Stimulated activated CD8-positive, alpha-beta memory T cell treated with anti-CD3 and anti-CD28 coated beads, Interleukin-12 subunit alpha, Interleukin-12 subunit beta, amount 100 ng/mL, for 24 hours (primary cell): ENCODE data around the gene ADGRV1.
A peak's percentile ranks its signal among the peaks of the same experiment; 100 is the strongest.
"Not testable (repeated sequence)": the region's sequence is repeated elsewhere in the genome, so short reads cannot be mapped to it uniquely, and the experiment has no call there.

Source experiments
- DNase-seq: peaks from one replicate; pipeline ENCODE4 v3.0.0-alpha.2; 2020; ENCODE audit errors: extremely low read depth

ADGRV1 gene

DNA sequence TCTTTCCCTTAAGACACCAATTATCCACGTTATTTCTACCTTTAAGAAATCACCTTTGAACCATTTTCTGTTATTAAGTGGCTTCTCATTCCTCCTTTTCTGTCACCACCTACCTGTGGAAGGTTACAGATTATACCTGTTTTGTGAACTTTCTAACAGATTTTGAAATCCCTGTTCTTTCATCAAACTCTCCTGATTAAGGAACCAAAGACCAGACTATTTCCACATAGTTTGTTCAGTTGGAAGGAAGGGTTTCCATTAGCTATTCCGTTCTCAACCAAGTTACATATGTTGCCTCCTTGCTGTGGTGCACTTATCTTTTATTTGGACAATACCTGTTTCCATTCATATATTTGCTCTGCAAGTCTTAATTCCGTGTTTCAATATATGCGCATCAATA, 343.6 kb downstream of the ADGRV1 start:
- no peak for DNase-seq

DNA sequence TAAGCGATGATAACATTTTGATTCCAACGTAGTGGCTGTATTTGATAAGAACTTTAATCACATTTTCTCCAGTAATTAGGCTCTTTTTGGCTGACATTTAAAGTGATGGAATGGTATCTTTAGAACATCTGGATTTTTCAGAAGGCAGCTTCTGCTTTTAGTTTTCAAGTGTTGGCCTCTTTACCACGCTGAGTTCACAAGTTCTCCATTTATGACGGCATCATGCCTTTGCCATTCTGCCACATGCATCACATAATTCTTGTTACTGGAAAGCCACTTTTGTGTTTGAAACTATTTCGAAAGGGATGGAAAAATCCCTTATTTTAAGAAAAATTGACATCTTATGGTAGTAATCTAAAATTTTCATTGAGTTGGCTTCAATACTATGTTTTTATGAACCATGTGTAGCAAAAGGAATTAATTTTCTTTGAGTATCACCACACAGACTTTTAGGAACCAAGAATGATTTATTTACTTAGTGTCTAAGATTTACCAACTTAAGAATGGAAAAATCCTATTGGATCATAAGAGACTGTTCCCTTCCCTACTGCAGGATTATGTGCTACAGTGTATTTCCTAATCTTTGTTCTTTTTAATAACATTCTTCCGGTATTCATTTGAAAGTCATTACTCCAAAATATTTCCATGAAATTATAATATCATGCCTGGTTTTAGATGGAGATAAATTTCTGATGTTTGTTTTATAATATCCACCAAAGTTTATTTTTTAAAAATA, 344.2 kb downstream of the ADGRV1 start:
- DNase-seq, result no peak

DNA sequence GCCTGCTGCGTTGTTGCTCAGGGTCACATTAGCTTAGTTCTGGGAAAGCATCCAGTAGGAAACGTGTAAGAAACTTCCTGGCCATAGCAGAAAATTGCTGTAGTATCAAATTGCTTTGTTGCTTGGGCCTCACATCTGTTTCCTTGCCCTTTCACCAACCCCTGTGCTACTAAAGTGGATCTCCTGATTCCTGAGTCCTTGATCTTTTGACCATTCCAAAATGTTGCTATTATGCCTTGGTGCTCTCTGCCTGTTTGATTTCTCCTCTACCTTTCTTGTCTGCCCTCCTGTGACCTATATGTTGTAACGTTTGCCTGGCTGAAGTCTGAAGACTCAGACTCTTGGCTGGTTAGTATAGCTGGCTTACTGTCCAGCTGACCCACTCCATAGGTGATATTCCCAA, 350.5 kb downstream of the ADGRV1 start:
- DNase-seq, result no peak

DNA sequence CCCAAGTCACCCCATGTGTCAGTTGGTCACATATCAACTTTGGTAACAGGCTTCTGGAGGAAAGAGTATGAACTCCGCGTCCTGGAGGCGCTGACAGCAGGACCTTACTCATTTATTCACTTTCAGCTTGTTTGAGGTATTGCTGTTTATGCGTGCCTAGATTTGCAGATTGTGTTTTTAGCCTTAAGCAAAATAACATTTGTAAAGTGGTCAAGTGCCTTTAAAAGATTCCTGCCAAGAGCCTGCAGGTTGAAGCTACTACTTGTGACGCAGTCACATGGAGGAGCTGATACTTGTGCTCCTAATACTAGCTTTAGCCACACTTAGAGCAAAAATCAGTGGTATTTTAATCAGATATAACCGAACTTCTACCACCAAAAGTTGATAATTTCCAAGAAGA, 351.3 kb downstream of the ADGRV1 start:
- DNase-seq, result no peak

DNA sequence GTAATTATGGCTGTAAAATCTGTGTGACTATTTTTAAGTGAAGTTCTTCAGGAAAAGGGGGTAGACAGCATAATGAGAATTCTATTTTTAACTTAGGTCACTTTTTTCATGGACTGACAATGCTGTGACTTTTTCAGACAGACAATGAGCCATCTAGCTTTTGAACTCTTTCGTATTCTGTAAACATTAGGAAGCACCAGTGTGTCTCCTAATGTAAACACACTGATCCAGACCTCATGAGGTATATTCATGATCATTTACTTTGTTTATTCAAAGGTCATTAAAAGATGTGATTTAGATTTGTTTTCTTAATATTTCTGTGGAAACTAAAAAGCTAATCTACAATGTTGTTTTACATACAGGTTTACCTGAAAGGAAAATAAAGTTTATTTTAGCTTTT, 352.6 kb downstream of the ADGRV1 start:
- no peak for DNase-seq

DNA sequence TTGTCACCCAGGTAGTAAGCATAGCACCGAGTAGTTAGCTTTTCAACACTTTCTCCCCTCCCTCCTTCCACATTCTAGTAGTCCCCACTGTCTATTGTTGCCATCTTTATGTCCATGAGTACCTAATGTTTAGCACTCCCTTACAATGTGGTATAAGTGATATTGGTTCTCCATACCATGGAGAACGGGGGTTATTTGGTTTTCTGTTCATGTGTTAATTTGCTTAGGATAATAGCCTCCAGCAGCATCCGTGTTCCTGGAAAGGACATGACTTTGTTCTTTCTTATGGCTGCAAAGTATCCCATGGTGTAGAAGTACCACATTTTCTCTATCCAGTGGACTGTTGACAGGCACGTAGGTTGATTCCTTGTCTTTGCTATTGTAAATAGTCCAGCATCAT, 353.9 kb downstream of the ADGRV1 start:
- DNase-seq, result no peak

DNA sequence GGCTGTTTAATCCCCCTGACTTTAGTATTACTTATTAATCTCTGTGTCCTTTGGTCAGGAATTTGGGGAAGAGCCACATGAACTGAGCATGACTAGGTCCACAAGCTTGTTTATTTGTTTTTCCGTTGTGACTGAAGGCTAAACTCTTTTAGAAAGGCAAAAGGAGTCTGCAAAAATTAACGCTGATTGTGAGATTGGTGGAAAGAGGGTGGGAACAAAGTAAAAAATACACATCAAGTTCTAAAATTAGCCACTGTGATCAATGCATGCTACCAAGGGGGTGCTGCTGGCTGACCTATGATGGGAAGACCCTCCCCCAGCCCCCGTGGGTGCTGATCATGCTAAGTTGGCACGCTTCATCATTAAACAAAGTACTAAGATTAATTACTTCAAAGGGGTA, 356.8 kb downstream of the ADGRV1 start:
- no peak for DNase-seq

DNA sequence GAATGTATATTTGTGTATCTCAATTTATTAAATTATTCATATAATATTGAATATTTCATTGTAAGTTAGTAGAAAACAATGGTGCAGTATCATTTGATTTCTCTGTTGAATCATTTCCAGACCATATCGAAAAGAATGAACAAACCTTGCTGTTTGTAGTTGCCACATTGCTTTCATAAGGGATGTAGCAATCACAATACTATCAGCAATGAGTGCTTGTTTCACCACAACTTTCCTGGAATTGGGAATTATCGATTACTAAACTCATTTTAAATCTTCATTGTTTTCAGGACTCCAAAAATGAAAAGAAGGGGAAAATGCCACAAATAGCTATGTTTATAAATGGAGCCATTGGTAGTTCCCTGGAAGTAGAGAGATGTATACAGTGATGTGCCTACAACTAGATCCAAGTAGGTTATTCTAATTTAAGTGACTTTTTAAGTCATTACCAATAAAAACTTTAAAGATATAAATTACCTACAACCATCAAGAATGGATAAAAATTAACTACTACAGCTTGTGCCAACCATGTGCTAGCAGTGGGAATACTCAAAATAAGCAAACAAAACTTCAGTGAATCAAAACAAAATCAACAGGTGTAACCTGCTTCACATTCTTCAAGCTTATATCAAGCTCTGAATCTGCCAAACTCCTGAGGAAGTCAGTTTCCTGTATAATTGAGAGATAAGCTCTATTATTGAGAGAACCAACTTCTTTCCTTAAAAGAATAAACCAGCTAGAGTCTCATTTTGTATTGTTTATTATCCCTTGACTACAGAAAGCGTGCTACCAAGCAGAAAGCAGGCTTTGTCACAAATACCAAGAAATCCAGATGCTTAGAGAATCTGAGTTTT, 358.6 kb downstream of the ADGRV1 start:
- DNase-seq, result no peak

DNA sequence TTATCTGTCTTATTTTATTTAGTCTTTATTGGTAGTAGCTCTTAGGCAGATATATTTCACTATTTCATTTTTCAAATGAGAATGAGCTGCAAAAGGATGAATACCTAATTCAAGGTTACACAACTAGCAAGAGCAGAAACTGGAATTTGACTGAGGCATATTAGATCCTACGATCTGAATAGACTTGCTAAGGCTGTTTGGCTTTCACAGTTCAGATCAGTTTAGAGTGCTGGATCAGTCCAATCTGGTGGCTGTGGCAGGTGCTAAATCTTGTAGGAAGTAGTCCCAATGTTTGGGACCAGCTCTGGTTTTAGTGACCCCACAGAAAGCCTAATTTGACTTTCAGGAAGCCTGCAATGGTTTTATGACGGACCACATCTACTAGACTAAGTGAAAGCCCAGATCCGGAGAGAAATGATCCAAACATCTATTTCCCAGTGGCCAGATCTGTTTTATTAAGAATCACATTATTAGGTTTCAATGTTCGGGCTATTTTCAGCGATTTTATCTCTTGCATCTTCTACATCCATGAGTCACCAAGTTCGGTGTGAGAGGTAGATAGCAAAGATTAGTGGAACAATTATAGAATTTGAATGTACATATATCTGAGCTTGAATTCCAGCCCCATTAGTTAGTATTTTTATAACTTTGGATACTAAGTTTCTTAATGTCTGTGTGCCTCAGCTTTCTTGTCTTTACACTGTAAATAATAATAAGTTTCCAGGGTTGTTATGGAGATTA, 359.5 kb downstream of the ADGRV1 start:
- no peak for DNase-seq

DNA sequence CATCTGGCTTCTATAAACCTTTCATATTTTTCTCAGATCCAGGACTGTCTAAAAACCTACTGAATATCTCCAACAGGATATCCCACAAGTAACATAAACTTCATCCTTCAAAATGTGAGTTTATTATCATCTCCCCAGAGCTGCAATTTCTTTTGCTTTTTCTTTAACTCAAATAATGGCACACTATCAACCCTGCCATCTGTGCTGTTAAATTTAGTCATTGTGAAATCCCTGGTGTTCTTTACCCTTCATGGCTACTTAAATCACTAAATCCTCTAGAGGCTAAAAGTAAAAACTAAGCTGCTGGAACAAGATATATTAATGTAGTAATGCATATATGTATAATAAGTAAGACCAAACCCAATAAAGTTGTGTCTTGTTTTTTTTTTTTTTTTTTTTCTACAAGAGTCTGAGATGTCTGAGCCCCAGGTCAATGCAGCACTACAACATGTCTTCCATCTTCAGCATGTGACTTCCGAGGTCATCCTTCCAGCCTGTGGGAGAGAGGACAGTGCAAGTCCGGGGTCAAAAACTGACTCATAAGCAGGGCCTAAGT, 362.9 kb downstream of the ADGRV1 start:
- no peak for DNase-seq

DNA sequence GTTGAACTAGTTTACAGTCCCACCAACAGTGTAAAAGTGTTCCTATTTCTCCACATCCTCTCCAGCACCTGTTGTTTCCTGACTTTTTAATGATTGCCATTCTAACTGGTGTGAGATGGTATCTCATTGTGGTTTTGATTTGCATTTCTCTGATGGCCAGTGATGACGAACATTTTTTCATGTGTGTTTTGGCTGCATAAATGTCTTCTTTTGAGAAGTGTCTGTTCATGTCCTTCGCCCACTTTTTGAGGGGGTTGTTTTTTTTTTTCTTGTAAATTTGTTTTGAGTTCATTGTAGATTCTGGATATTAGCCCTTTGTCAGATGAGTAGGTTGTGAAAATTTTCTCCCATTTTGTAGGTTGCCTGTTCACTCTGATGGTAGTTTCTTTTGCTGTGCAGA, 365.6 kb downstream of the ADGRV1 start:
- not testable (repeated sequence) for DNase-seq

DNA sequence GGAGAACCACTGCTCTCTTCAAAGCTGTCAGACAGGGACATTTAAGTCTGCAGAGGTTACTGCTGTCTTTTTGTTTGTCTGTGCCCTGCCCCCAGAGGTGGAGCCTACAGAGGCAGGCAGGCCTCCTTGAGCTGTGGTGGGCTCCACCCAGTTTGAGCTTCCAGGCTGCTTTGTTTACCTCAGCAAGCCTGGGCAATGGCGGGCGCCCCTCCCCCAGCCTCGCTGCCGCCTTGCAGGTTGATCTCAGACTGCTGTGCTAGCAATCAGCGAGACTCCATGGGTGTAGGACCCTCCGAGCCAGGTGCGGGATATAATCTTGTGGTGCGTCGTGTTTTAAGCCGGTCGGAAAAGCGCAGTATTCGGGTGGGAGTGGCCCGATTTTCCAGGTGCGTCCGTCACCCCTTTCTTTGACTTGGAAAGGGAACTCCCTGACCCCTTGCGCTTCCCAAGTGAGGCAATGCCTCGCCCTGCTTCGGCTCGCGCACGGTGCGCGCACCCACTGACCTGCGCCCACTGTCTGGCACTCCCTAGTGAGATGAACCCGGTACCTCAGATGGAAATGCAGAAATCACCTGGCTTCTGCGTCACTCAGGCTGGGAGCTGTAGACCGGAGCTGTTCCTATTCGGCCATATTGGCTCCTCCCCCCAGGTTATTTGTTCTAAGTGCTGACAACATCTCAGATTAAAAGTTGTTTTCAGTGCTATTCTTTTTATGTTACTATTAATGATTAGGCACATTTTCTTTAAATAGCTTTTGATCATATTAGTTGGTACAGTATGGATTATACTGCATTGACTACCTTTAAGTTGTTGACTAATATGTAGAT, 370.6 kb downstream of the ADGRV1 start:
- not testable (repeated sequence) for DNase-seq

DNA sequence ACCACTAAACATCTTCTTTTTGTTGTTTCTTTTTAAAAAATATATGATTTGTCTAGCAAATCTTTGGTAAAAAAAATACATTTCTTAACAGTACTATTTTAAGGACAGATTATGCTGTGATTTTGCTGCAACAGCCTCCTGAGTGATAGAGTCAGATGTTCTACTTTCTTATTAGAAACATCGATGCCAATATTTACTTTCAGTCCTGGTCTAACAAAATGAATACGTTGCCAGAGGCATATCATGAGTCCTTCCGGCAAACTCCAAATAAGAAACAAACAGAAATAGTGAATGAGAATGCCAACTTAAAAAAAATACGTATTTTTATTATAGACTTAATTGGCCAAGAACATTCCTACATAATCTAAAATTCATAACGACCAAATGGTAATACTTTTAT, 371.5 kb downstream of the ADGRV1 start:
- no peak for DNase-seq

DNA sequence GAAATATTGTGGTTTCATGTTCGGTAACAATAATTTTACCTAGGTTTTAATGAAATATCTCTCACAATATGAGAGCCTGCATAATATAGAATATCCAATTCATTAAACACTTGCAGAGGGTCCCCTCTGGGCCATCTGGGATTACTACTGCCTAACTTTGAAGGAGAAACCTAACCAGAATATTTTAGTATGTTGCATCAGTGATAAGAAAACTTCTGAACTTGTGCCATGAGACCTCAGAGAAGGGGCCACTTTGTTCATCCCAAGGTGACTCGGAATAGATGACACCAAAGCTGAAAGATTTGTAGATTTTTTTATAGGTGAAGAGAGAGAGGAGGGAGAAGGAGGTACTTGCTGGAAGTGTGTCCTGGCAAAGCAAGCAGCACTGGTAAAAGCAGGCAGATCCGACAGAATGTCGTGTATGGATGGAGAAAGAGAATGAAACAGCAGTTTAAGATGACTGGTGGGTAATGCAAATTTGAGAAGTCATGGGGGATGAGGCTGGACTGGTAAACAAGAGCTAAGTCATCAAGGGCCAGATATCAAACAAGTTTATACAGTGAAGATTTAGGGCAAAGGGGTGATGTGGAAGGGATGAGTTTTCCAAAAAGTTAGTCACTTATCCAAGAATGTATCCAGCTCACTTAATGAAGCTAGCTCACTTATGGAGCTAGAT, 372.3 kb downstream of the ADGRV1 start:
- no peak for DNase-seq

DNA sequence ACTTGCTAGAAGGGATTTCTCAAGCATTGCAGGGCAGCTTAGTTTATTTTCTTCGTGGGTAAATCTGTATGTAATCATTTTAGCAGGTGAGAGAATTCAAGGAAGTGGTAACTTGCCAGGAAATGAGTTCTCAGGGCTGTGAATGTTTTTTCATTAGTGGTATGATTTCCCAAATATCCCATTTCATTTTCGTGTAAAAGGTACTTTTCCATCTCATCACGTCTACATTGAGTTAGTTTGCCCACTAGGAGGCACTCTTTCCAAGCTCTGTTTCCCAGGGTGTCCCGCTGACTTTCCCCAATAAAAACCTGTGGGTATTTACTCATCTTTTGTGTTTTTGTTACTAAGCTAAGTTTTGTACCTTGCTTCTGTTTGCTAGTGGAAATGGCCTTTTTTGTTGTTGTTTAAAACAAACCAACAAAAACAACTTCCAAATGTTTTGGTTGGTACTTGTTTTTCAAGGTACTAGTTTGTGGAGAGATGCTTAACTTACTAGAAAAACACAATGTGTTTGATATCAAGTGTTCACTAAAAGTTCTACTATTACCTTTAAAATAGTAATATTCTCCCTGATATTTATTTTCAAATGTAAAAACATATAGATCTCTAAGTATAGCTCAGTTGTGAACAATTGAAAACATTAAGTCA, 373.6 kb downstream of the ADGRV1 start:
- peak; percentile 3 for DNase-seq

DNA sequence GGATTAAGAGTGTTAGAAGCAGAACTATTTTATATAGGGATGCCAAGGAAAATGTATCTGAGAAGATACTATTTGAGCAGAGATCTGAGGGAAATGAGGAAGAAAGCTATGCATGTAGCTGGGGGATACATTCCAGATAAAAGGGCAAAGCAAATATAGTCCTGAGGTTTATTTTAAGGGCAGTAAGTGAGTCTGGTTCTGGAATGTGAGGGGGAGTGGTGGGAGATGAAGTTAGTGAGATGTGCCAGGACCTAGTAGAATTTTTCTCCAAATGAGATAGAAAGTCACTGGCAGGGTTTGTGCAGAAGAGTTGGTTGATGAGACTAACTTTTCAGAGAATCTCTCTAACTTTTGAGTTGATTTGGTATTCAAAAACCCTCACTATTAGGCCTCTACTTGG, 374.7 kb downstream of the ADGRV1 start:
- DNase-seq, result no peak

DNA sequence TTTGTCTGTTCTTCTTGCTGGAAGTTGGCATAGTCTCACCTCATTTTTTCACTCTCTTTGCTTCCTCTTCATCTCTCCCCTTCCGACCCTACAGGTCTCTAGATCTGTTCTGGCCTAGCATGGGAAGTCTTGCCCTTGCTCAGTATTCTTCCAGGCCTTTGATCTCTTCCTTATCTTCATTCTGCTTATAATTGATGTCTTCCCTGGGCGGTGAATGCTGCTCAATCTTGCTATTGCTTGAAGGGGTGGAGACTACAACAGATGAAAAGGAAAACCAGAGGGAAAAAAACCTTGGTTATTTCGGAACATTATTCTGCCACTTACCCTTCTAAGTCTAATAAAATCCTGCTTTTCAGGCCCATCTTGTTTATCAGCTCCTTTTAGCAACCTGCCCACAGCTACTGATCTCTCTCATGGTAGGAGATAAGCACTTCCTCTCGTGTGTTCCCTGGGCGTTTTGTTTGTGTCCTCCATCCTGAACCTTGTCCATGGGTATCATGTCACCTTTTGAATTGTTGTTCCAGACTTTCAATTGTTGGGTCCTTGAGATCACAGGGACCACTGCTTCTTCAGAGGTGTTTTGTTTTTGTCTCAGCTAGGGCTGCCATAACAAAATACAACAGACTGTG, 375.6 kb downstream of the ADGRV1 start:
- DNase-seq, result no peak

DNA sequence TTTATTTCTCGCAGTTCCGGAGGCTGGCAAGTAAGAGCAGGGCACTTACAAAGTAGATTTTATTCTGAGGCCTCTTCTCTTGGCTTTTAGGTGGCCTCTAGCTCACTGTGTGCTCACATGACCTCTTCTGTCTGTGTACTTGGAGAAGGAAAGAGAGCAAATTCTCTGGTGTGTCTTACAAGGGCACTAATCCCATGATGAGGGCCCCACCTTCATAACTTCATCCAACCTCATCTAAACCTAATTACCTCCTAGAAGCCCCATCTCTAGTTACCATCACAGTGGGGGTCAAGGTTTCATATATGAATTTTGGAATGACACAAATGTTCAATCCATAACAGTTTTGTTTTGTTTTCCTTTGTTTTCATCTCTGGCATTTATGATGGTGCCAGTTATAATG, 376.1 kb downstream of the ADGRV1 start:
- no peak for DNase-seq

DNA sequence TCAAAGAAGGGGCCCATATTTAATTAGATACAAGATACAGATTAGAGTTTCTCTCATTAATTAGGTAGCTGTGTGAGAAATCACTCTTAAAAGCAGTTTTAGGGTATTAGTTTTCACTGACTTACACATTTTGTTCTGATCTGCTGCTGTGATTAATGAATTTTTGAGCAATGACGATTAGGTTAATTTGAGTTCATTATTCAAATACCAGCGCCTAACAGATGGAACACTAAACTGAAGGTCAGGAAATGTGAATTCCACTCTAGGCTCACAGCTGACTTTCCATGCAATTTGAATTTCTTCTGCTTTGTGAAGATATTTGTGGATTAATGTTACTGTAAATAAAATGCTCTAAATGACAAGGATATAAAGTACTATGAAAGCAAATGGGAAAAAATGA, 380.6 kb downstream of the ADGRV1 start:
- no peak for DNase-seq
